ENCODE results near the gene MAMLD1.
"Not testable (repeated sequence)": the region's sequence is repeated elsewhere in the genome, so short reads cannot be mapped to it uniquely, and the experiment has no call there.

Gene MAMLD1

GRCh38 chrX:150362599-150363481 is at the start of gene MAMLD1:
MAMLD1 (plus strand) TSS chrX:150363317; CDS start chrX:150445517, 82,200 bp downstream.
- peak; percentile 11 for DNase-seq

DNA sequence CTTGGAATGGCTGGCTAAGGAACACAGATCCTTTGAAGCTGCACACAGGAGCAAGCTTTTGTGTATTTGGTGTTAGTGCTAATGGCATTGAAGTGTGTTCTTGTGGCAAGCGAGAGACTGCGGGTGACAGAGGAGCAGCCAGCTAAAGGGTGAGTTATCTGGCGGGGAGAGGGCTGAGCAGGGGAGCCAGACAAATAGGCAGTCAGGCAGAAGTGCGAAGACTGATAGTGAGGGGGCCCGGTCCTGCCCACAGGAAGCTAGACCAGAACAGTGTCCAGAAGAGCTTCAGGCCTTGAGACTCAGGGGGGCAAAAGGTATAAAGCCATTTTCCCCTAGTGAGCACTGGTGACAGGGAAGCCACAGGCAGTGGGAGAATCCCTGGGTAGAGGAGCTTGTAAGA is 49.6 kb upstream of the MAMLD1 start:
- DNase-seq: no peak

DNA sequence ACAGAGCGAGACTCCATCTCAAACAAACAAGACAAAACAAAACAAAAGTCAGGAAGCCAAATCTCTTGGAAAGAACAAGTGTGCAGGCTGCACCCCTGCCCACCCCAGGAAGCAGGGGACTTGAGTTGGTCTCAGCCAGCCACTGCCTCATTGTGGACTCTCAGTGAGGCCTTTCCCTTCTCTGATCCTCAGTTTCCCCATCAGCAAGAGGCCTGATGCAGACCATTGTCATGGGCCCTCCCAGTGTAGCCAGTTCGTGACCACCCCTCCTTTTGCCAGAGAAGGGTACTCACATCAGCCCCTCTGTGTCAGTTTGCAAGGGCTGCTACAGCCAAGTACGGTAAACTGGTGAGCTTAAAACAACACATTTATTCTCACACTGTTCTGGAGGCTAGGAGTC is 48.9 kb upstream of the MAMLD1 start:
- DNase-seq: no peak

- no peak for DNase-seq
Observed at GRCh38 chrX:150316564-150316963, 46.6 kb upstream of the MAMLD1 start.

DNA sequence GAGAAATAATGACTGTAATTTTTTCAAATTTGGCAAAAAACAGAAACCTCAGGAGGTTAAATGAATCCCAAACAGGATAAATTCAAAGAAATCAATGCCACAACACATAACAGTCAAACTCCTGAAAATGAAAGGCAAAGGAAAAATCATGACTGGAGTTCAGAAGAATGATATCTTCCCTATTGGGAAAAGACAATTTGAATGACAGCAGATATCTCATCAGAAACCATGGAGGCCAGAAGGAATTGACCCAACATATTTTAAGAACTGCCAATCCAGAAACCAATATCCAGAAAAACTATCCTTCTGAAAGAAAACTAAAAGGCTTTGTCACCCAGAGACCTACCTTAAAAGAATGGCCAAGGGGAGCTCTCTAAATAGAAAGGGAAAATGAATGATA is 40.1 kb upstream of the MAMLD1 start:
- no peak for DNase-seq

- DNase-seq: no peak
Observed at GRCh38 chrX:150324035-150324728, 38.9 kb upstream of the MAMLD1 start.

- DNase-seq: no peak
Observed at GRCh38 chrX:150324919-150325318, 38.2 kb upstream of the MAMLD1 start.

DNA sequence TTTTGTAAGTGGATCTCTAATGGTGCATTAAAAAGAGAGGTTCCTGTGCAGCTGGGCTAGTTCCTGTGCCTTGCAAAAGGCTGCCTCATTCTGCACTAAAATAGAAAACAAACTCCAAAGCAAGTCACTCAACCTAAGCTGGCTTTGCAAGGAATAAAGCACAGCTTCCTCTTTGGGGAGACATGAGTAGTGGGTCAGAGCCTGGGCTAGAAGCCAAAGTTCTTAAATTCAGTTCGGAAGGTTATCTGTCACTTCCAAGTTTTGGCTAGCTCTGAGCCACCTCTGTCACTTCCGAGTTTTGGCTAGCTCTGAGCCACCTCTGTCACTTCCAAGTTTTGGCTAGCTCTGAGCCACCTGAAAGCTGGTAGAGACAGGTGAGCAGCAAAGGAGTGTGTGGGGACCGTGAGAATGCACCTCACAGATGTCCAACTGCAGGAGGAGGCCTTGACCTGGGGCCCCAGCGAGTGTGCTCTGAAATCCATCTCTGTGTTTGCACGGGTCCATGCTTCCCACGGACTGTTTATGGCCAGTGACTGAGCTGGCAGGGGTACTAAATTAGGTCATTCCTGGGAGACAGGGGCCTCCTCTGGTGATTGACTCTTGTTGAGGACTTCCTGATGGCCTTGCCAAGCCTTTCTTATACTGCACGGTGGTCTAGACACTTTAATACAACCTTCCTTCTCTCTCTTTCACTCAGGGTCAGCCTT is 36.4 kb upstream of the MAMLD1 start:
- no peak for DNase-seq

- DNase-seq: no peak
Observed at GRCh38 chrX:150329282-150329681, 33.8 kb upstream of the MAMLD1 start.

GRCh38 chrX:150329868-150330267 is 33.2 kb upstream of the MAMLD1 start:
- no peak for DNase-seq

DNA sequence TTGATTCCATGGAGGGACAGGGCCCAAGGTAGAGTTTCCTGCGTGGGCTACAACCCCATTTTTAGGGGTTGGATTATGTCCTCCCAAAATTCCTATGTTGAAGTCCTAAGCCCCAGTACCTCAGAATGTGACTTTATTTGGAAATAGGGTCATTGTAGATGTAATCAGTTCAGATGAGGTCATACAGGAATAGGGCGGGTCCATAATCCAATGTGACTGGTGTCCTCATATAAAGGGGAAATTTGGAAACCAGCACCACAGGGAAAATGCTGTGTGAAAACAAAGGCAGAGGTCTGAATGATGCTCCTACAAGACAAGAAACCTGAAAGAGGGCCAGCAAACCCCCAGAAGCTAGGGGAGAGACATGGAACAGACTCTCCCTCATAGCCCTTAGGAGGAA is 31.1 kb upstream of the MAMLD1 start:
- DNase-seq: no peak

- no peak for DNase-seq
Observed at GRCh38 chrX:150334100-150334499, 29.0 kb upstream of the MAMLD1 start.

DNA sequence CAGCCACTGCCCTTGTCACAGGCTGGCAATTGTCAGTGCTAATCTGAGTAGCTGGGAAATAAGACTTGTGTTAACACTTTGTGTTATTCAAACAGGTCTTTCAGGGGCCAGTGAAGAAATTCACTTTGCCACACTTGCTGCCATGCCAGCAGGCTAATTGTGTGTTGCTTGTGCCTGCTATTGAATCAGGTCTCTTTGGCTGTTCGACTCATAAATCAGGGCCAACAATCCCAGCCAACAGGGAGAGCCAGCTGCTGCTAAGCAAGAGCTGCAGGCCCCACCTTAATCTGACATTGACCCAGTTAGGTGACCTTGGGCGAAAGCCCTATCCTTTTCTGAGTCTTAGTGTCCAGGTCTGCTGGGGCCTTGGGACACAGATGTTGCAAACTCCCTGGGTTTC is 28.1 kb upstream of the MAMLD1 start:
- DNase-seq: no peak

- DNase-seq: no peak
Observed at GRCh38 chrX:150337026-150337425, 26.1 kb upstream of the MAMLD1 start.

- no peak for DNase-seq
Observed at GRCh38 chrX:150337536-150337935, 25.6 kb upstream of the MAMLD1 start.

DNA sequence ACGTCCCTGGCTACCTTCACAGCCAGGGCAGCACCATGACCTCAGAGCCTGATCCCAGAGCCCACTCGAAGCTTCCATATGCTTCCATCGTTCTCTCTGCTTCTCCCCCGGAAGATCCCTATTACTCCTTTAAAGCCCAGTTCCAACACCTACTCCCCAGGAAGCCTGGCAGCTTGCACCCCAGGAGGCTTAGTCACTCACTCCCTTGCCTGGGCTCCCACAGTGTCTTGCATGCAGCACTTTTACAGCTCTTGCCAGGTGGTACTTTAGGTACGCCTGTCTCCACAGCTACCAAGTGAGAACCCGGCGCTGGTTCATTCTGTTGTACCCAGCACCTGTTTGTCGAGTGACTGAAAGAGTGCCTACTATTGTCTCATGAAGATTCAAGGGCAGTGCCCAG is 24.5 kb upstream of the MAMLD1 start:
- DNase-seq: no peak

DNA sequence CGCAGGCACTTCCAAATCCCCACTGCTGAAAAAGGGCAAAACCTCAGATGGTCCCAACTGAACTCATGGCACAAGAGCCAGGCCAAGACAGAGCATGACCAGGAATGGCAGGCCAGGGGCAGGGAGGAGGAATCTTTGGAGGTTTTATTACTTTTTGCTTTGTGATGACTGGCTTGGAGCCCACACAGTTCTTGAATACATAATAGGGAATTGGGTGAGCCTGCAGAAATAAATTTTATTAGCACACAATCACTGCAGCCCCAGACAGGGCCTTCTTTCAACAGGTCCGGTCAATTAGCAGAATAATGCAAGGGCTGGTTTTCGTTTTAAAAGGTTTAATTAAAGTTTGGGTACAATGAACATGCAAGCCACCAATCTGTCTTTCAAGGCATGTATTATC is 23.4 kb upstream of the MAMLD1 start:
- DNase-seq: no peak

- not testable (repeated sequence) for DNase-seq
Observed at GRCh38 chrX:150340326-150340725, 22.8 kb upstream of the MAMLD1 start.

DNA sequence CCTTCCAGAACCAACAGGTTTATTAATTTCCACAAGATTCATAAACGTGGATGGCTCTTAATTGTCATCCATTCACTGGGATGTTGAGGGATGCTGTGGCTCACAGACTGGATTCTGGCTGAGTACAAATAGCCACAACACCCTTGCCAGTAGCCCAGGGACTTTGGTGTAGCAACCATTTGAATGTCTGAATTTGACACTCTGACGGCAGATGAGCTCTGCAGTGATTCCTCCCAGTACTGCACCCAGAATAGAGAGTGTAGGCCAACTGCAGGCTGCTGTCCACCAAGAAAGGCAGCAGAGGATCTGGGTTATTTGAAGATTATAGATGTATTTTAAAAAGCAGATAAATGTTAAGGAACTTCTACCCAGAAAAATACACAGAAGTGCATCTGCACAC is 15.6 kb upstream of the MAMLD1 start:
- no peak for DNase-seq

GRCh38 chrX:150348365-150348764 is 14.8 kb upstream of the MAMLD1 start:
- no peak for DNase-seq

DNA sequence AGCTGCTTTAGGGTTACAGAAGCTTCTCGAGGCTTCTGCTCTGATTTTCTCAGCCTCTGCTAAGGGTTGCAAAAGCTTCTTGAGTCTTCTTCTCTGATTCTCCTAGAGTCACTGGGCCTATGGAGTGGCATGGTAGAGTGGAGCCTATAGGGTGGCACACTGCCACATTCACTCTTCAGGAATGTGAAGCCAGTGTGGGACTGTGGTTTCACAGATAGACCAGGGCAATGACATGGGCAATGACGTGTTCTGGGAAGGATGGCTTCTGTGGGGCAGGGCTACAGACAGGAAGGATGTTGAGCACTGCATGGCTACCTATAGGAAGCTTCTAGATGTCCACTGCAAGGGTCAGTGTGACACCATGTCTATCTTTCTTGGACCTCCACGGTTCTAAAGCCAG is 11.0 kb upstream of the MAMLD1 start:
- DNase-seq: no peak

DNA sequence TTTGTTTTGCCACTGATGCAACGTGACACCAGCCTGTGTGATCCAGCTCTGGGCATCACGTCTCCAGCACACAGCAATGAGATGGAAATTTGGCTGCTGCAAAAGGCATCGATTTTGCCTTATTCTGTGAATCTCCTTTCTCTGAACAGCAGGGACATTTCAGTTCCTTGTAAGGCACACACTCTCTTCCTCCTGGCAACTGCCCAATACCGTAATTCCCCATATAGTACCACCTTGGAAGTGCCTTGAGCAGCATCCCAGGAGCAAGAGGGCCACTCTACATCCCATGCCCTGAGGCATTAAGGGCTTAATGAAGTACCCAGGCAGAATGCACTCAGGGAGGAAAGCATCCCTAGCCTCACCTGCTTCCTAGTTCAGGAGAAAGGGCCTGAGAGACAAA is 10.5 kb upstream of the MAMLD1 start:
- no peak for DNase-seq

DNA sequence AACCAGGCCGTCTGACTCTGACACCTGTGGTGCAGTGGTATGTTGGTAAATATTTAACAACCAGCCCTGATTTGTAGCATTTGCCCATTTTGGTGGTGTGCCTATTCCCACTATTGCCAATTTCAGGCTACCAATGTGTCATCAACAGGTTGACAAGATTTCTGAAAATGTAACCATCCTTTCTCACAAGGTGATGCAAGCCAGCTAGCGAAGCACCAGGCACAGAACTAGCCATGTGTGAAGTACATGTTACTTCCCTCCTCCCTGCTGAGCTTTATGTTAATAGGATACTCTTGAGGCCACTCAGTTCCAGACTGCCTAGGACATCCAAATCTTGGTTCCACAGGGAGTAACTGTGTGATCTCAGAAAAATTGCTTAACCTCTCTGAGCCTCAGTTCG is 7.2 kb upstream of the MAMLD1 start:
- no peak for DNase-seq

- DNase-seq: no peak
Observed at GRCh38 chrX:150357790-150358189, 5.3 kb upstream of the MAMLD1 start.
